HL-60 (cell line): ENCODE data around the gene ARID2.

ENCODE experiments used
- POLR2AphosphoS5 ChIP-seq: IDR thresholded peaks from 2 replicates; pipeline ENCODE4 v1.6.1; 2012; ENCODE audit warnings: low read depth
- REST ChIP-seq: IDR thresholded peaks from 2 replicates; pipeline ENCODE4 v1.6.1; 2012; ENCODE audit warnings: low read depth; ENCODE audit not compliant: insufficient replicate concordance
- TF ChIP-seq, protein P1 (sequence below): IDR thresholded peaks from one replicate; pipeline ENCODE4 v1.5.1; 2011; ENCODE audit warnings: low read length, control low read depth, inconsistent platforms; ENCODE audit not compliant: insufficient read depth

GRCh38 chr12:45757172-45757571 is 27.7 kb downstream of the ARID2 start:
- TF ChIP-seq, protein P1, sequence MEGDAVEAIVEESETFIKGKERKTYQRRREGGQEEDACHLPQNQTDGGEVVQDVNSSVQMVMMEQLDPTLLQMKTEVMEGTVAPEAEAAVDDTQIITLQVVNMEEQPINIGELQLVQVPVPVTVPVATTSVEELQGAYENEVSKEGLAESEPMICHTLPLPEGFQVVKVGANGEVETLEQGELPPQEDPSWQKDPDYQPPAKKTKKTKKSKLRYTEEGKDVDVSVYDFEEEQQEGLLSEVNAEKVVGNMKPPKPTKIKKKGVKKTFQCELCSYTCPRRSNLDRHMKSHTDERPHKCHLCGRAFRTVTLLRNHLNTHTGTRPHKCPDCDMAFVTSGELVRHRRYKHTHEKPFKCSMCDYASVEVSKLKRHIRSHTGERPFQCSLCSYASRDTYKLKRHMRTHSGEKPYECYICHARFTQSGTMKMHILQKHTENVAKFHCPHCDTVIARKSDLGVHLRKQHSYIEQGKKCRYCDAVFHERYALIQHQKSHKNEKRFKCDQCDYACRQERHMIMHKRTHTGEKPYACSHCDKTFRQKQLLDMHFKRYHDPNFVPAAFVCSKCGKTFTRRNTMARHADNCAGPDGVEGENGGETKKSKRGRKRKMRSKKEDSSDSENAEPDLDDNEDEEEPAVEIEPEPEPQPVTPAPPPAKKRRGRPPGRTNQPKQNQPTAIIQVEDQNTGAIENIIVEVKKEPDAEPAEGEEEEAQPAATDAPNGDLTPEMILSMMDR: no peak
- no peak for TF ChIP-seq REST
- TF ChIP-seq POLR2AphosphoS5: no peak
